ENCODE results near the gene IL6. TPM values are rescaled to one million over a fixed set of nuclear protein-coding genes. Genes with fewer than 3 reads are reported as not detected.

The IL6 gene
- total and polyA plus RNA-seq, 2 donors (not counting 1 experiment from before 2014, with no cell fraction given): 2.6 to 222 TPM

DNA sequence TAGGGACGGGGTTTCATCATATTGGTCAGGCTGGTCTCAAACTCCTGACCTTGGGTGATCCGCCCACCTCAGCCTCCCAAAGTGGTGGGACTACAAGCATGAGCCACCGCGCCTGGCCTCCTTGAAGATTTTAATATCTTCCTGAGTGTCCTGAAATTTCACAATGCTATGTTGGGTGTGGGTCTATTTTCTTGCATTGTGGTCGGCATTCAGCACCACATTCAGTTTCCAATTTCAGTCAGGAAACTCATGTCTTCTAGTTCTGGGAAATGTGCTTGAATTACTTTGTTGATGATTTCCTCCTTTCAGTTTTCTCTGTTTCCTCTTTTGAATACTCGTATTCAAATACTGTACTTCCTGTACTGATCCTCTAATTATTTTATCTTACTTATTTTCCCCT is 49.3 kb upstream of the IL6 start:
- ATAC-seq (ENCODE audit: low read depth): peak; percentile 32
- POLR2A ChIA-PET: no interaction called here
- Mint-ChIP-seq H3K27ac (peak overlapping the region; percentile 91), H3K4me1 (peaks cover 89% of the 10 kb centered on the region), H3K9me3 (ENCODE audit: insufficient read depth) (no peaks in the 10 kb centered on the region), H3K27me3 (no peaks in the 10 kb centered on the region), H3K4me3 (peak overlapping the region; percentile 72)
- peak overlapping the region in 2 of 5 experiments; percentile 6 to 13 for H3K4me3 ChIP-seq (ENCODE audit: control extremely low read depth in 1 of 5, extremely low read depth in 1 of 5, insufficient read depth in 1 of 5, low read depth in 2 of 5, low read length in 4 of 5)
- H4K20me1 ChIP-seq (ENCODE audit: control insufficient read depth, insufficient read depth, low read length, poor library complexity, severe bottlenecking): no peaks in the 10 kb centered on the region
- H3K27me3 ChIP-seq (replicated peaks in 1 of 4; ENCODE audit: control extremely low read depth in 1 of 4, control insufficient read depth in 3 of 4, insufficient read depth in 4 of 4, low read length in 3 of 4): no peaks in the 10 kb centered on the region
- no peak overlapping the region for H2AFZ ChIP-seq (ENCODE audit: insufficient read depth, low read depth, low read length, poor library complexity, severe bottlenecking)
- H3K79me2 ChIP-seq (ENCODE audit: control insufficient read depth, insufficient read depth, low read length): peaks cover 14% of the 10 kb centered on the region
- H3K4me2 ChIP-seq (replicated peaks; ENCODE audit: low read depth, low read length, poor library complexity, severe bottlenecking): peak overlapping the region; percentile 58
- H3K9ac ChIP-seq (ENCODE audit: low read length): no peak overlapping the region
- intact Hi-C loops (cut with micrococcal nuclease): loop anchor here (2.0 kb wide), 1 partner anchor 15 kb away; no protein-coding TSS in a partner anchor
- CTCF ChIA-PET: interaction anchor here (1.2 to 4.4 kb wide), 9 partner anchors 15 to 119 kb away, joined by 3 to 24 read pairs (median 7); partner anchors contain the start of gene IL6
- H3K27ac ChIP-seq (ENCODE audit: low read length in 2 of 2): peak overlapping the region; percentile 68 to 84
- H3K4me1 ChIP-seq (ENCODE audit: control insufficient read depth in 2 of 2, insufficient read depth in 2 of 2, low read length in 2 of 2): peaks cover 91% of the 10 kb centered on the region in 2 donors
- H3K9me3 ChIP-seq (ENCODE audit: control extremely low read depth in 1 of 3, control insufficient read depth in 2 of 3, insufficient read depth in 1 of 3, low read length in 2 of 3): no peaks in the 10 kb centered on the region
- 33% methylated on average over 1 of the region's 6 CpGs for WGBS (ENCODE audit: insufficient coverage)
- H3K36me3 ChIP-seq (replicated peaks in 1 of 2; ENCODE audit: control extremely low read depth in 1 of 2, control insufficient read depth in 1 of 2, extremely low read depth in 1 of 2, insufficient read depth in 2 of 2, low read length in 1 of 2): no peaks in the 10 kb centered on the region
- DNase-seq: peak; percentile 71
- TF ChIP-seq EZH2 (IDR thresholded peaks at IDR 0.05; ENCODE audit: borderline replicate concordance, insufficient read depth, low read depth, low read length, poor library complexity, severe bottlenecking) (no peak), CTCF (IDR thresholded peaks at IDR 0.05) (no peak)

DNA sequence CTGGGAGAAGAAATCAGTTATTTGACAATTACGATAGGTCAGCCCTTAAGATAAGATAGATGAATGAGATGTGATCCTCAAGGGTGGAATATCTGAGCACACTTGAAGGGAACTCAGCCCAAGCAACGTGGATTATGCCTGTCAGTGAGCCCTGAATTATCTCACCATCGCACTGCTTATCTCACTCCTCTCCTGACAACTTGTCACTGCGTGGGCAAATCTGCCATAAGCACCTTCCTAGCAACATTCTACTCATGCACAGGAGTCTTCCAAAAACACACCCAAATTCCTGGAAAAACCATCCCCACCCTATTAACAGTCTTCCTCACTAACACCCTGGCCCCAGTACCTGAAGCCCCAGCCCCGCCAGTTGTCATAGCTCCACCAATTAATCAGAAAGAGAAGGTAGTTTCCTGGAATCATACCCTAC is 46.5 kb upstream of the IL6 start:
- peak overlapping the region; percentile 54 for H3K4me2 ChIP-seq (replicated peaks; ENCODE audit: low read depth, low read length, poor library complexity, severe bottlenecking)
- Mint-ChIP-seq H3K27me3 (no peaks in the 10 kb centered on the region), H3K27ac (peak overlapping the region; percentile 72), H3K4me3 (peak overlapping the region; percentile 16), H3K9me3 (ENCODE audit: insufficient read depth) (no peaks in the 10 kb centered on the region), H3K4me1 (peaks cover 90% of the 10 kb centered on the region)
- H2AFZ ChIP-seq (ENCODE audit: insufficient read depth, low read depth, low read length, poor library complexity, severe bottlenecking): peak overlapping the region; percentile 50
- peaks cover 12% of the 10 kb centered on the region for H3K79me2 ChIP-seq (ENCODE audit: control insufficient read depth, insufficient read depth, low read length)
- H3K4me3 ChIP-seq (ENCODE audit: control extremely low read depth in 1 of 5, extremely low read depth in 1 of 5, insufficient read depth in 1 of 5, low read depth in 2 of 5, low read length in 4 of 5): no peak overlapping the region
- H3K9me3 ChIP-seq (ENCODE audit: control extremely low read depth in 1 of 3, control insufficient read depth in 2 of 3, insufficient read depth in 1 of 3, low read length in 2 of 3): no peaks in the 10 kb centered on the region
- H3K27ac ChIP-seq (ENCODE audit: low read length in 2 of 2): peak overlapping the region; percentile 46 to 66
- ChIA-PET POLR2A (interaction anchor here (0.7 kb wide), 1 partner anchor 11 kb away, joined by 3 read pairs; no protein-coding TSS in a partner anchor), CTCF (interaction anchor here (1.0 to 1.3 kb wide), 4 partner anchors 8 to 116 kb away, joined by 3 to 4 read pairs (median 3); no protein-coding TSS in a partner anchor)
- intact Hi-C loops (cut with micrococcal nuclease): no loop called here
- TF ChIP-seq CTCF (IDR thresholded peaks at IDR 0.05): no peak
- no peak for TF ChIP-seq EZH2 (IDR thresholded peaks at IDR 0.05; ENCODE audit: borderline replicate concordance, insufficient read depth, low read depth, low read length, poor library complexity, severe bottlenecking)
- no peaks in the 10 kb centered on the region for H3K27me3 ChIP-seq (replicated peaks in 1 of 4; ENCODE audit: control extremely low read depth in 1 of 4, control insufficient read depth in 3 of 4, insufficient read depth in 4 of 4, low read length in 3 of 4)
- H4K20me1 ChIP-seq (ENCODE audit: control insufficient read depth, insufficient read depth, low read length, poor library complexity, severe bottlenecking): no peaks in the 10 kb centered on the region
- WGBS (ENCODE audit: insufficient coverage): 86% methylated on average over 5 of the region's 5 CpGs
- no peak for DNase-seq
- ATAC-seq (ENCODE audit: low read depth): no peak
- no peaks in the 10 kb centered on the region for H3K36me3 ChIP-seq (replicated peaks in 1 of 2; ENCODE audit: control extremely low read depth in 1 of 2, control insufficient read depth in 1 of 2, extremely low read depth in 1 of 2, insufficient read depth in 2 of 2, low read length in 1 of 2)
- no peak overlapping the region for H3K9ac ChIP-seq (ENCODE audit: low read length)
- peaks cover 90 to 91% of the 10 kb centered on the region in 2 donors for H3K4me1 ChIP-seq (ENCODE audit: control insufficient read depth in 2 of 2, insufficient read depth in 2 of 2, low read length in 2 of 2)

All from B cell (primary cell).